Endothelial cell of umbilical vein (primary cell): ENCODE data around the gene CACNA2D3. TPM values are rescaled to one million over a fixed set of nuclear protein-coding genes. Genes with fewer than 3 reads are reported as not detected.

Source experiments
- BruUV-seq: library from RNA; stranded (reverse); fragments of 400-500 nt; replicated peaks from 2 replicates; lab custom pipeline; 2021; lab: Mats Ljungman, UMichigan
- CTCF ChIA-PET: fragments of 300-600, 350-600 bp; sonication (Branson Sonifier 250); formaldehyde crosslinking; loops from one replicate; lab custom pipeline; 2021; ENCODE audit warnings: antibody characterized with exemption, inconsistent platforms; lab: Charles Lee
- POLR2A ChIA-PET: fragments of 300-600, 350-600 bp; sonication (Branson Sonifier 250); formaldehyde crosslinking; loops from one replicate; lab custom pipeline; 2021; ENCODE audit warnings: antibody characterized with exemption, inconsistent platforms; lab: Charles Lee
- DNase-seq: peaks from one replicate; pipeline ENCODE4 v3.0.0-alpha.2; 2011; ENCODE audit warnings: low read depth, low spot score
- FAIRE-seq: peaks from 2 replicates; lab custom pipeline; 2011; peaks lifted over from hg19 to GRCh38; lab: Jason Lieb, UNC
- H2AFZ ChIP-seq: 2 replicates; pipeline ENCODE4 v1.6.0; 2012; ENCODE audit warnings: low read depth, low read length, control low read depth, inconsistent platforms
- H3K27ac ChIP-seq: 2 replicates; pipeline ENCODE4 v1.5.1; 2011; ENCODE audit warnings: low read depth, mild to moderate bottlenecking, control low read depth, low read length, moderate library complexity; ENCODE audit not compliant: insufficient read depth
- H3K27me3 ChIP-seq, 2 experiments: 2 replicates each; pipeline versions ENCODE4 v1.6.0 to v1.6.1; 2011; ENCODE audit warnings: low read length in 2 of 2, mixed read lengths in 1 of 2; ENCODE audit not compliant: control insufficient read depth in 2 of 2, insufficient read depth in 2 of 2
- H3K36me3 ChIP-seq, 2 experiments: 2 replicates in 1 of 2; 3 replicates in 1 of 2; pipeline ENCODE4 v1.5.1; 2011; ENCODE audit warnings: low read length in 2 of 2, mild to moderate bottlenecking in 1 of 2, moderate library complexity in 1 of 2; ENCODE audit not compliant: control insufficient read depth in 2 of 2, insufficient read depth in 2 of 2; ENCODE audit errors: extremely low read depth in 1 of 2
- H3K4me1 ChIP-seq: 3 replicates; pipeline ENCODE4 v1.5.1; 2011; ENCODE audit warnings: mild to moderate bottlenecking, low read length; ENCODE audit not compliant: control insufficient read depth, insufficient read depth; ENCODE audit errors: extremely low read depth
- H3K4me2 ChIP-seq: 2 replicates; pipeline ENCODE4 v1.6.1; 2011; ENCODE audit warnings: low read length, control low read depth, mixed read lengths; ENCODE audit not compliant: insufficient read depth
- H3K4me3 ChIP-seq, 3 experiments: fragments of 200-600 bp in 1 of 3; sonication (generic), shearing (Covaris generic) in 1 of 3; replicated peaks in 1 of 3; 2 replicates each; pipeline ENCODE4 v1.5.1; 2011 to 2016; ENCODE audit warnings: control low read depth in 3 of 3, low read length in 3 of 3, mild to moderate bottlenecking in 2 of 3, inconsistent platforms in 1 of 3, low read depth in 1 of 3, moderate library complexity in 1 of 3; ENCODE audit not compliant: insufficient read depth in 1 of 3
- H3K79me2 ChIP-seq: 2 replicates; pipeline ENCODE4 v1.6.0; 2012; ENCODE audit warnings: low read length, inconsistent platforms; ENCODE audit not compliant: control insufficient read depth, insufficient read depth
- H3K9ac ChIP-seq: replicated peaks from 2 replicates; pipeline ENCODE3; 2011; ENCODE audit warnings: low read length, control low read depth; ENCODE audit not compliant: insufficient read depth; ENCODE audit errors: extremely low read depth
- H3K9me1 ChIP-seq: replicated peaks from 3 replicates; pipeline ENCODE4 v1.6.0; 2011; ENCODE audit warnings: mild to moderate bottlenecking, low read length; ENCODE audit not compliant: control insufficient read depth, insufficient read depth; ENCODE audit errors: extremely low read depth
- H3K9me3 ChIP-seq: replicated peaks from 2 replicates; pipeline ENCODE4 v1.5.1; 2012; ENCODE audit warnings: low read length, inconsistent platforms; ENCODE audit not compliant: control insufficient read depth, insufficient read depth
- H4K20me1 ChIP-seq: replicated peaks from 2 replicates; pipeline ENCODE3; 2011; ENCODE audit warnings: mild to moderate bottlenecking, low read length; ENCODE audit not compliant: control insufficient read depth, insufficient read depth; ENCODE audit errors: extremely low read depth
- EZH2 ChIP-seq: IDR thresholded peaks from 2 replicates; pipeline ENCODE4 v1.6.1; 2012; ENCODE audit warnings: borderline replicate concordance, low read depth, mild to moderate bottlenecking, moderate library complexity, low read length, inconsistent platforms; ENCODE audit not compliant: severe bottlenecking
- FOS ChIP-seq: IDR thresholded peaks from 2 replicates; pipeline ENCODE4 v1.6.1; 2011; ENCODE audit warnings: mild to moderate bottlenecking, low read length, moderate library complexity, borderline replicate concordance; ENCODE audit not compliant: insufficient read depth
- GATA2 ChIP-seq: IDR thresholded peaks from 2 replicates; pipeline ENCODE4 v1.7.0; 2011; ENCODE audit warnings: low read depth, mild to moderate bottlenecking, moderate library complexity, mixed read lengths, low read length; ENCODE audit not compliant: insufficient read length, insufficient read depth
- JUN ChIP-seq: IDR thresholded peaks from 2 replicates; pipeline ENCODE4 v1.6.1; 2011; ENCODE audit warnings: borderline replicate concordance, low read depth; ENCODE audit not compliant: insufficient read length, insufficient read depth
- MAX ChIP-seq: IDR thresholded peaks from 2 replicates; pipeline ENCODE4 v1.6.1; 2011; ENCODE audit not compliant: insufficient read depth, insufficient read length
- MYC ChIP-seq: IDR thresholded peaks from one replicate; pipeline ENCODE4 v1.6.1; 2011; ENCODE audit warnings: mild to moderate bottlenecking, low read depth, low read length
- POLR2A ChIP-seq: IDR thresholded peaks from 2 replicates; pipeline ENCODE4 v1.6.1; 2012; ENCODE audit warnings: low read depth, mild to moderate bottlenecking, control low read depth, low read length
- POLR2AphosphoS5 ChIP-seq: IDR thresholded peaks from 2 replicates; pipeline ENCODE4 v1.6.1; 2012; ENCODE audit warnings: low read depth, mild to moderate bottlenecking, control low read depth, low read length, moderate library complexity; ENCODE audit not compliant: insufficient read depth
- dilution Hi-C: fragments of 300-500 bp; cut with MboI; formaldehyde crosslinking; loops from one replicate; pipeline ENCODE4 v1.15.0; 2019; ENCODE audit warnings: low sequenced_read_pairs; ENCODE audit not compliant: extremely low pct_ligation_motif_present
- intact Hi-C: fragments of 100-400 bp; cut with micrococcal nuclease; formaldehyde crosslinking; loops from one replicate; pipeline ENCODE4 v1.10.0; 2022
- polyA plus RNA-seq, 4 experiments: library from polyadenylated mRNA; depleted of rRNA in 3 of 4; stranded (reverse) in 3 of 4; unstranded in 1 of 4; fragments of >200 nt; gene quantifications; 2 replicates each; pipeline versions ENCODE4 v1.2.1 to v1.2.3, GENCODE V29; 2011 to 2012; ENCODE audit warnings: missing spikeins in 1 of 4
- total RNA-seq: library from RNA; stranded (reverse); gene quantifications from 2 replicates; pipeline ENCODE4 v1.2.3, GENCODE V29; 2021
- TF ChIP-seq, protein P1 (sequence below), 2 donors: IDR thresholded peaks; 1 replicate in 1 of 2; 2 replicates in 1 of 2; pipeline ENCODE4 v1.5.1; 2011; ENCODE audit warnings: low read length in 2 of 2, mild to moderate bottlenecking in 2 of 2, moderate library complexity in 2 of 2, control low read depth in 1 of 2, inconsistent platforms in 1 of 2, low read depth in 1 of 2; ENCODE audit not compliant: insufficient read depth in 1 of 2; ENCODE audit errors: extremely low read depth in 1 of 2

The CACNA2D3 gene
- total and polyA plus RNA-seq, 2 donors (not counting 3 experiments of a cell fraction or from before 2014, with no cell fraction given) = not detected

GRCh38 chr3:54608041-54608440 is 485.7 kb downstream of the CACNA2D3 start:
- dilution Hi-C loops (no loop called here), intact Hi-C loops (no loop called here)
- no peak for DNase-seq
- Histone ChIP-seq H3K36me3 (no peaks in the 10 kb centered on the region), H2AFZ (no peak overlapping the region), H3K4me2 (no peak overlapping the region), H3K9me3 (peaks cover 12% of the 10 kb centered on the region), H3K79me2 (no peaks in the 10 kb centered on the region), H3K4me3 (no peak overlapping the region), H3K27me3 (no peaks in the 10 kb centered on the region), H3K27ac (no peak overlapping the region), H3K4me1 (no peaks in the 10 kb centered on the region), H4K20me1 (no peaks in the 10 kb centered on the region), H3K9me1 (no peaks in the 10 kb centered on the region), H3K9ac (no peak overlapping the region)
- TF ChIP-seq FOS (no peak), POLR2AphosphoS5 (no peak), GATA2 (no peak), MYC (no peak), POLR2A (no peak)
- BruUV-seq = no TSS peak
- CTCF ChIA-PET = no interaction called here
- no peak for FAIRE-seq
- POLR2A ChIA-PET = no interaction called here

DNA sequence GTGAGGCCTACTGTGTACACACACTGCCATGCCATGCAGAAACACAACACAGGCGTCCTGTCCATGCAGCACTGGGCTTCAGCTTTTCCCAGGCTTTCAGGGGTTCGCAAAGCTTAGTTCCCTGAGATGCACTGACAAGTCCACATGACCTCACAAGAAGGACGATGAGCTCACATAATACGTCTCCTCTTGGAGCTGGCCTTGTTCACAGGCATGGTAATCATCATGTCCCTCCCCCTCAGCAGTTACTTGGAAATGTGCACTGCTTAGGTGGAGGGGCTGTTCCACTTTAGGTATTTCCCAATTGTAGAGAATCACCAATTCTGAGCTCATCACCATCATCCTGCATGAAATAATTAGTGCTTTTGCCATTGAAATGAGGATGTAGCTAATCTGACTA is 496.7 kb downstream of the CACNA2D3 start:
- Histone ChIP-seq H3K9me3 (peaks cover 2% of the 10 kb centered on the region), H3K4me2 (no peak overlapping the region), H3K27ac (no peak overlapping the region), H3K27me3 (no peaks in the 10 kb centered on the region), H3K4me1 (no peaks in the 10 kb centered on the region), H3K4me3 (no peak overlapping the region), H3K9ac (no peak overlapping the region), H2AFZ (no peak overlapping the region), H3K36me3 (no peaks in the 10 kb centered on the region), H4K20me1 (no peaks in the 10 kb centered on the region), H3K9me1 (no peaks in the 10 kb centered on the region), H3K79me2 (no peaks in the 10 kb centered on the region)
- intact Hi-C loops (no loop called here), dilution Hi-C loops (no loop called here)
- POLR2A ChIA-PET = no interaction called here
- FAIRE-seq (no peak), DNase-seq (no peak)
- TF ChIP-seq JUN (no peak), MAX (no peak), POLR2AphosphoS5 (no peak), EZH2 (no peak), FOS (no peak), GATA2 (no peak), MYC (no peak), POLR2A (no peak)
- TF ChIP-seq, protein P1, sequence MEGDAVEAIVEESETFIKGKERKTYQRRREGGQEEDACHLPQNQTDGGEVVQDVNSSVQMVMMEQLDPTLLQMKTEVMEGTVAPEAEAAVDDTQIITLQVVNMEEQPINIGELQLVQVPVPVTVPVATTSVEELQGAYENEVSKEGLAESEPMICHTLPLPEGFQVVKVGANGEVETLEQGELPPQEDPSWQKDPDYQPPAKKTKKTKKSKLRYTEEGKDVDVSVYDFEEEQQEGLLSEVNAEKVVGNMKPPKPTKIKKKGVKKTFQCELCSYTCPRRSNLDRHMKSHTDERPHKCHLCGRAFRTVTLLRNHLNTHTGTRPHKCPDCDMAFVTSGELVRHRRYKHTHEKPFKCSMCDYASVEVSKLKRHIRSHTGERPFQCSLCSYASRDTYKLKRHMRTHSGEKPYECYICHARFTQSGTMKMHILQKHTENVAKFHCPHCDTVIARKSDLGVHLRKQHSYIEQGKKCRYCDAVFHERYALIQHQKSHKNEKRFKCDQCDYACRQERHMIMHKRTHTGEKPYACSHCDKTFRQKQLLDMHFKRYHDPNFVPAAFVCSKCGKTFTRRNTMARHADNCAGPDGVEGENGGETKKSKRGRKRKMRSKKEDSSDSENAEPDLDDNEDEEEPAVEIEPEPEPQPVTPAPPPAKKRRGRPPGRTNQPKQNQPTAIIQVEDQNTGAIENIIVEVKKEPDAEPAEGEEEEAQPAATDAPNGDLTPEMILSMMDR (IDR thresholded peaks at IDR 0.05; ENCODE audit: extremely low read depth in 1 of 2, insufficient read depth in 1 of 2, low read depth in 1 of 2, low read length in 2 of 2) = no peak
- BruUV-seq = no TSS peak
- CTCF ChIA-PET = no interaction called here
